ENCODE data around the gene CELSR1.

Gene CELSR1

DNA sequence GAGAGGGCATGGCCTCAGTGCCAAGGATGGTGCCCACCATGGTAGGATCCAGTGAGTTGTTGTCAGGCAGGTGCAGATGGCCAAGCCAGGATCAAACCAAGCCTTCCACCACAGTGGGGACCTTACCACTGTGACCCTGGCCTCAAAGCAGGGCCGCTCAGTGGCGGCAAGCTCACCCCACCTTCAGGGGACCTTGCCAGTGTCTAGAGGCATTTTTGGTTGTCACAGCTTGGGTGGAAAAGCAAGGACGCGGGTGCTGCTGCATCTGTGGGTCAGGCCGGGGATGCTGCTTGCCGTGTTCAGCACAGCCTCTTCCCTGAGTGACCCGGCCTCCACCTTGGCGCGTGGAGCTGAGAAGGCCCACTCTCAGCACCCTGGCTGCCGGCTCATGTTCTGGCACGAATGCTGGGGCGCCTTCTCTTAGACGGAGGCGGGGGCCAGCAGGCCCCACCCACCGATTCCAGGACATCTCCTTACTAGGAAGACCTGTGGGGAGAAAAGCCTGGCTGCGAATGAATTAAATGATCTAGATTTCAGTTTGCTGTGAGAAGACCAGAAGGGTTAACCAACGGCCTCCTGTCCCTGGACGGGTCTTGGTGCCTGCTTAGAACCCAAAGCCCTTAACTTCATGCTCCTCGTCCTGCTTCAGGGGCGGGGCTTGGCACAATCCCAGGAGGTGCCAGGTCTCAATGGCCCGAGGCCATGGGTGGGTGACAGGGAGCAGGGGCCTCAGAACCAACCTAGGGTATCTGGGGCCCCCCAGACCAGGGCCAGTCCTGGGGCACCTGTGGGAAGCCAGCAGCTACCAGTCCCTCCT, 183.0 kb downstream of the CELSR1 start:
- in situ Hi-C loops (cut with MboI; ENCODE audit: low sequenced_read_pairs, unreplicated experiment) = no loop called here
- TF ChIP-seq CTCF (IDR thresholded peaks at IDR 0.05; ENCODE audit: borderline replicate concordance, control extremely low read depth, extremely low read depth, insufficient read depth, missing control alignments) = no peak
- no peak for DNase-seq (ENCODE audit: low spot score)

DNA sequence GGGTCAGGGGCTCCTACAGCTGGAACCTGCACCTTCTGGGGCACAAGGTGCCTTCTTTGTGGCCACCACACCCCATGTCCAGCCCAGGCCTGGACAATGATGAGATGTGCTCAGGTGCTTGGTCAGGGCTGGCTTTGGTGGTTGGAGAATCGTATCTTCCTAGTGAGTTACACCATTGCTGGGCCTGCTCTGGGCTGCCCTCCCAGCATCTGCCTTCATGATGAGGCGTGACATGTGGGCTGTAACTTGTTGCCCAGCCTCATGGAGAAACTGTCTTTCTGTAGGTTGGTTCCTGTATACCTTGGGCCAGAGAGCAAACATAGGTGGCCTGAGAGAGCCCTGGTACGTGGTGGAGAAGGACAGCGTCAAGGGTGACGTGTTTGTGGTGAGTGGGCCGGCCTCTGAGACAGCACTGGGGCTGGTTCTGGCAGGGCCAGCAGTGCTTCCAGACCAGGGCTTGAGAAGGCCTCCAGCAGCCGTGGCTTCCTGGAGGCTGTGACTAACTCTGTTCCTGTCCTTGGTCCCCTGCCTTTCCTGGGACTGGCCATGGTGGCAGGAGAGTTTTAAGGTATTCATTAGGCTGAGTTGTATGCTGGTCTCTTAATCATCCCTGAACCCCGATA, 183.8 kb downstream of the CELSR1 start:
- in situ Hi-C loops (cut with MboI; ENCODE audit: low sequenced_read_pairs, unreplicated experiment) = no loop called here
- no peak for DNase-seq (ENCODE audit: low spot score)
- no peak for TF ChIP-seq CTCF (IDR thresholded peaks at IDR 0.05; ENCODE audit: borderline replicate concordance, control extremely low read depth, extremely low read depth, insufficient read depth, missing control alignments)

DNA sequence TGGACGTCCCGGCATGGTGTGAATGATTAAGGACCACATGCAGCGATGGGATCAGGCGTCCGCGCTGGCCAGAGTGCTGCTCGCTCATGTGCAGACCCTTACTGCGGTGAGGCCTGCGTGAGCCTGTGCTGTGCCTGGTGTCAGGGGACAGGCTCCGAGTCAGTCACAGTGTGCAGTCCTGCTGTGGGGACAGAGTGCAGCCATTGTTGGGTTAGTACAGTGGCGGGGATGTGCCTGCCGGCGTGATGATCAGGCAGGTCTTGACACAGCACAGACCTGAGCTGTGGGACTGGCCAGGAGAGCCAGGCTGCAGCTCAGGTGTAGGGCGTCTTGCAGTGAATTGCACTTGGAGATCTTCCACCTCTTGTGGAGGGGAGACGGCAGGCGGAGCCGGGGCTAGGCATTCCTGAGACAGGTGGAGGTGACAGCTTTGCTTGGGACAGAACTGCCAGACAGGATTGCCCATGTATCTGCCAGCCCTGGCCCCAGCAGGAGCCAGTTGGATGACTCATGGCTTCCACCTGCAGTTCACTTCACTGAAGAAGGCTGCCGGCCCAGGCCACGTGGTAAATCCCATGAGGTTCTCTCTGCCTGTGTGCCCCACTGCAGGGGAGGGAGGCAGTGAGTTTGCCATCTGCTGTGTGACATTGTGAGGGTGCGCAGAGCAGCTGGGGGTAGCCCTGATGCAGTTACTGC, 184.6 kb downstream of the CELSR1 start:
- no peak for TF ChIP-seq CTCF (IDR thresholded peaks at IDR 0.05; ENCODE audit: borderline replicate concordance, control extremely low read depth, extremely low read depth, insufficient read depth, missing control alignments)
- no peak for DNase-seq (ENCODE audit: low spot score)
- in situ Hi-C loops (cut with MboI; ENCODE audit: low sequenced_read_pairs, unreplicated experiment) = no loop called here

- TF ChIP-seq CTCF (IDR thresholded peaks at IDR 0.05; ENCODE audit: borderline replicate concordance, control extremely low read depth, extremely low read depth, insufficient read depth, missing control alignments) = no peak
- in situ Hi-C loops (cut with MboI; ENCODE audit: low sequenced_read_pairs, unreplicated experiment) = no loop called here
- DNase-seq (ENCODE audit: low spot score) = no peak
These were observed 185.1 kb downstream of the CELSR1 start for GRCh38 chr22:46352276-46352675.

GRCh38 chr22:46351767-46352166, 185.7 kb downstream of the CELSR1 start:
- TF ChIP-seq CTCF (IDR thresholded peaks at IDR 0.05; ENCODE audit: borderline replicate concordance, control extremely low read depth, extremely low read depth, insufficient read depth, missing control alignments) = no peak
- in situ Hi-C loops (cut with MboI; ENCODE audit: low sequenced_read_pairs, unreplicated experiment) = no loop called here
- no peak for DNase-seq (ENCODE audit: low spot score)

DNA sequence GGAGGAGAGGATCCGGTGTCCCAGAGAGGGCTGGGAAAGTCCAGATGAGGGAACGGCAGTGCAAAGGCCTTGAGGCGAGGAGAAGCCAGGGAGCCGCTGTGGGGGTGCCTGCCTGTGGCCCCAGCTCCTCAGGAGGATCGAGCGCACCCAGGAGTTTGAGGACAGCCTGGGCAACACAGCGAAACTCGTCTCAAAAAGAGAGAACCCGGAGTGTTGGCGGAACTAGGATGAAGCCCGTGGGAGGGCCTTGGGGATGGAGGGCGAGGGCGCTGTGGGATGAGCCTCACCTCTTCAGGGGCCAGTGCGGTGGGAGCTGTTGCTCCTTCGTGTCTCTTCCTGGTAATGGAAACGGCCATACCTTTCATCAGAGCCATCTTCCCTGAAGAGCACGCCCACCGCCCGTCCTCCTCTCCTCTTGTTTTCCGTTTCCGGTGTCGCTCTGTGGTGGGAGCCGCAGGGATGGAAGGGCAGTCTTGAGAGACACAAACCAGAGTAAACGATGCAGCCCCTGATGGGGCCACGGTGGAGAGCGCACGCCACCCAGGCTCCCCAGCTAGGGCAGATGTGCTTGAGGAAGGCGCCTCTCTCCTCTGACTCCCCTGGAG, 186.2 kb downstream of the CELSR1 start:
- no peak for TF ChIP-seq CTCF (IDR thresholded peaks at IDR 0.05; ENCODE audit: borderline replicate concordance, control extremely low read depth, extremely low read depth, insufficient read depth, missing control alignments)
- in situ Hi-C loops (cut with MboI; ENCODE audit: low sequenced_read_pairs, unreplicated experiment) = no loop called here
- no peak for DNase-seq (ENCODE audit: low spot score)
